GM23338 (cell line): ENCODE results near the gene SEMA4C. TPM values are rescaled to one million over a fixed set of nuclear protein-coding genes. Genes with fewer than 3 reads are reported as not detected.

Experiments
- ATAC-seq: fragments of 200-7000 bp; cut with Tn5 transposase; 3 replicates; pipeline ENCODE4 v1.9.1; 2020
- DNase-seq: peaks from one replicate; pipeline ENCODE4 v3.0.0-alpha.2; 2015; ENCODE audit warnings: low spot score
- H2AFZ ChIP-seq: fragments of 200-600 bp; sonication (generic); 2 replicates; pipeline ENCODE4 v1.8.0; 2016; ENCODE audit warnings: antibody characterized with exemption, mild to moderate bottlenecking, moderate library complexity
- H3F3A ChIP-seq: fragments of 200-600 bp; sonication (generic); replicated peaks from 2 replicates; pipeline ENCODE4 v1.8.0; 2017; ENCODE audit warnings: antibody characterized with exemption, mixed run types, low read depth
- H3K27ac ChIP-seq: fragments of 200-600 bp; sonication (generic); 2 replicates; pipeline ENCODE4 v1.6.1; 2016; ENCODE audit warnings: low read depth
- H3K27me3 ChIP-seq: fragments of 200-600 bp; sonication (generic); 2 replicates; pipeline ENCODE4 v1.8.0; 2016; ENCODE audit warnings: mild to moderate bottlenecking, mixed run types, moderate library complexity; ENCODE audit not compliant: insufficient read depth
- H3K36me3 ChIP-seq: fragments of 200-600 bp; sonication (generic); 2 replicates; pipeline ENCODE4 v1.8.0; 2016; ENCODE audit warnings: mild to moderate bottlenecking; ENCODE audit not compliant: insufficient read depth
- H3K4me1 ChIP-seq: fragments of 200-600 bp; sonication (generic); 2 replicates; pipeline ENCODE4 v1.8.0; 2016; ENCODE audit warnings: mild to moderate bottlenecking, moderate library complexity; ENCODE audit not compliant: insufficient read depth
- H3K4me2 ChIP-seq: fragments of 200-600 bp; sonication (generic); 2 replicates; pipeline ENCODE4 v1.7.1; 2017; ENCODE audit warnings: mixed run types
- H3K4me3 ChIP-seq: fragments of 200-600 bp; sonication (generic); 2 replicates; pipeline ENCODE4 v1.6.1; 2016; ENCODE audit warnings: mixed run types
- H3K79me2 ChIP-seq: fragments of 200-600 bp; sonication (generic); replicated peaks from 2 replicates; pipeline ENCODE4 v1.8.0; 2017; ENCODE audit warnings: mild to moderate bottlenecking; ENCODE audit not compliant: insufficient read depth
- H3K9me2 ChIP-seq: fragments of 200-600 bp; sonication (generic); 2 replicates; pipeline ENCODE4 v1.8.0; 2017; ENCODE audit not compliant: insufficient read depth
- H4K20me1 ChIP-seq: fragments of 200-600 bp; sonication (generic); replicated peaks from 2 replicates; pipeline ENCODE4 v1.8.0; 2017; ENCODE audit warnings: mild to moderate bottlenecking; ENCODE audit not compliant: insufficient read depth
- H3K27ac Mint-ChIP-seq: 2 replicates; pipeline ENCODE4 v1.8.0; 2020; ENCODE audit warnings: inconsistent platforms, mild to moderate bottlenecking, moderate library complexity, mixed read lengths
- H3K27me3 Mint-ChIP-seq: 3 replicates; pipeline ENCODE4 v1.8.0; 2022; ENCODE audit warnings: low read depth, mild to moderate bottlenecking, moderate library complexity, mixed read lengths, inconsistent platforms; ENCODE audit not compliant: insufficient read depth, poor library complexity
- H3K36me3 Mint-ChIP-seq: 3 replicates; pipeline ENCODE4 v1.8.0; 2021; ENCODE audit warnings: low read depth, mild to moderate bottlenecking, inconsistent platforms, moderate library complexity, mixed read lengths
- H3K4me1 Mint-ChIP-seq: 3 replicates; pipeline ENCODE4 v1.8.0; 2020; ENCODE audit warnings: mild to moderate bottlenecking, inconsistent platforms, mixed read lengths
- H3K4me3 Mint-ChIP-seq: 3 replicates; pipeline ENCODE4 v1.8.0; 2021; ENCODE audit warnings: moderate library complexity, mild to moderate bottlenecking, inconsistent platforms, mixed read lengths
- H3K9me3 Mint-ChIP-seq: 3 replicates; pipeline ENCODE4 v1.8.0; 2020; ENCODE audit warnings: moderate library complexity, mild to moderate bottlenecking, inconsistent platforms, mixed read lengths
- CREB1 ChIP-seq: fragments of 250-450 bp; sonication (Bioruptor Pico); IDR thresholded peaks from 2 replicates; pipeline ENCODE4 v1.5.0; 2020; ENCODE audit warnings: low read depth, mild to moderate bottlenecking, moderate library complexity
- EZH2 ChIP-seq: fragments of 200-600 bp; sonication (generic); IDR thresholded peaks from one replicate; pipeline ENCODE4 v1.8.0; 2017; ENCODE audit warnings: antibody characterized with exemption, mild to moderate bottlenecking, low read depth; ENCODE audit not compliant: unreplicated experiment
- EZH2phosphoT487 ChIP-seq: fragments of 200-600 bp; sonication (generic); IDR thresholded peaks from one replicate; pipeline ENCODE4 v1.8.1; 2018; ENCODE audit warnings: antibody characterized with exemption; ENCODE audit not compliant: unreplicated experiment
- JUNB ChIP-seq: IDR thresholded peaks from one replicate; pipeline ENCODE4 v1.6.1; 2016; ENCODE audit warnings: antibody characterized with exemption; ENCODE audit not compliant: unreplicated experiment
- NANOG ChIP-seq: IDR thresholded peaks from 2 replicates; pipeline ENCODE4 v1.6.1; 2016; ENCODE audit warnings: antibody characterized with exemption, borderline replicate concordance
- POLR2AphosphoS5 ChIP-seq: IDR thresholded peaks from 2 replicates; pipeline ENCODE4 v1.6.1; 2016; ENCODE audit warnings: antibody characterized with exemption, low read depth
- STAT1 ChIP-seq: IDR thresholded peaks from one replicate; pipeline ENCODE4 v1.6.1; 2016; ENCODE audit warnings: antibody characterized with exemption; ENCODE audit not compliant: unreplicated experiment
- ZNF114 ChIP-seq: fragments of 250-450 bp; sonication (Bioruptor Pico); IDR thresholded peaks from 2 replicates; pipeline ENCODE4 v1.5.0; 2020; ENCODE audit warnings: mild to moderate bottlenecking, moderate library complexity
- ZNF331 ChIP-seq: fragments of 250-450 bp; sonication (Bioruptor Pico); IDR thresholded peaks from 2 replicates; pipeline ENCODE4 v1.5.0; 2020; ENCODE audit warnings: low read depth, mild to moderate bottlenecking, moderate library complexity
- polyA plus RNA-seq: library from polyadenylated mRNA; unstranded; fragments of >200 nt; fragmentation: Nextera tagmentation; extraction: Ambion mirVana; gene quantifications from 2 replicates; pipeline ENCODE4 v1.2.1, GENCODE V29; 2016
- total RNA-seq: library from RNA; depleted of rRNA; stranded (reverse); fragments of >200 nt; shearing (Covaris generic); gene quantifications from 2 replicates; pipeline ENCODE4 v1.2.3, GENCODE V29; 2014
- TF ChIP-seq, protein P1 (sequence below): fragments of 250-450 bp; sonication (Bioruptor Pico); IDR thresholded peaks from 2 replicates; pipeline ENCODE4 v1.5.0; 2020; ENCODE audit warnings: mild to moderate bottlenecking, moderate library complexity
- TF ChIP-seq, protein P2 (sequence below): IDR thresholded peaks from one replicate; pipeline ENCODE4 v1.6.1; 2018; ENCODE audit warnings: antibody characterized with exemption; ENCODE audit not compliant: unreplicated experiment
- TF ChIP-seq, protein P3 (sequence below): IDR thresholded peaks from 2 replicates; pipeline ENCODE4 v1.6.1; 2016; ENCODE audit warnings: antibody characterized with exemption
- TF ChIP-seq, protein P4 (sequence below), 2 experiments: fragments of 200-600 bp in 1 of 2; sonication (generic) in 1 of 2; conservative IDR thresholded peaks; 2 replicates each; pipeline versions ENCODE4 v1.5.1 to v1.6.1; 2016 to 2017; ENCODE audit warnings: antibody characterized with exemption in 2 of 2, low read depth in 2 of 2, mild to moderate bottlenecking in 2 of 2, moderate library complexity in 1 of 2

SEMA4C gene
- total and polyA plus RNA-seq, 2 experiments from 2014 or later: 16.8 to 80.7 TPM

DNA sequence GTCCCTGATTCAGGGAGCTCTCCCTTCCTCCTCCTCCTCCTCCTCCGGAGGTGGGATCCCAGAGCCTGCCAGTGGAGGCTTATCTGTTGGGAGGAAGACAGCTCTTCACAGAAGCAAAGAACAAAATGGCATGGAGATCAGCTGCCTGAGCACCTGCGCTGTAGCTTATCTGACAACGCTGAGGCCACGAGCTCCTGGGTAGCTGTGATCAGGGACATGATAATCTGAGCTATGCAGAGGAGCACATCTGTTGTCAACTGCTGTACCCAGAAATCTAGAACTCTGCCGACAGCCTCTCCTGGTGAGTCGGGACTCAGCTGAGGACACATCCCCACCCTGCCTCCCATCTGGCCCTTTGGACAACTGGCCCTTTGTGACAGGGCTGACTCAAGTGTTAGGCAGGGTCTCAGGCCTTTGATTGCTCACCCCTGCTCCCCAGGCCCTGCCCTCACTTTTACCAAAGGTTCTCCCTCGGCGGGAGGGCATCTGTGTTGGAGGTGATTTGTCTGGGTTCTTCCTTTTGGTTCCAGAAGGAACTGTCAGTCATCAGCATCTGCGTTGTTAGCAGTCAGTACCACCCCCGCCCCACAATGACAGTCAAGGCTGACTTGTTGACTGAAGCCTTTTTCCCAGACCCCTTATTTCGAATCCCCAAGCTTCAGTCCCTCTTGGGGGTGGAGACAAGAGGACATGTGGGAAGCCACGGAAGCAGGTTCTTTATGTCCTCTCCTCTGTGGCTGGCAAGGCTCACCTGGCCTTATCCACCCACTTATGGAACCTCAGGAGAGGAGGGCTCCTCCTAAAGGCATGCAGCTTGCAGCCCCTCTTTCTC, 59.7 kb downstream of the SEMA4C start:
- Mint-ChIP-seq H3K27me3 (no peaks in the 10 kb centered on the region), H3K36me3 (peaks cover 11% of the 10 kb centered on the region; the same call in 2 of the 3 replicates), H3K4me3 (no peak overlapping the region), H3K27ac (no peak overlapping the region), H3K9me3 (peaks cover 6% of the 10 kb centered on the region; the same call in 1 of the 3 replicates), H3K4me1 (no peaks in the 10 kb centered on the region)
- TF ChIP-seq JUNB: no peak
- TF ChIP-seq, protein P1, sequence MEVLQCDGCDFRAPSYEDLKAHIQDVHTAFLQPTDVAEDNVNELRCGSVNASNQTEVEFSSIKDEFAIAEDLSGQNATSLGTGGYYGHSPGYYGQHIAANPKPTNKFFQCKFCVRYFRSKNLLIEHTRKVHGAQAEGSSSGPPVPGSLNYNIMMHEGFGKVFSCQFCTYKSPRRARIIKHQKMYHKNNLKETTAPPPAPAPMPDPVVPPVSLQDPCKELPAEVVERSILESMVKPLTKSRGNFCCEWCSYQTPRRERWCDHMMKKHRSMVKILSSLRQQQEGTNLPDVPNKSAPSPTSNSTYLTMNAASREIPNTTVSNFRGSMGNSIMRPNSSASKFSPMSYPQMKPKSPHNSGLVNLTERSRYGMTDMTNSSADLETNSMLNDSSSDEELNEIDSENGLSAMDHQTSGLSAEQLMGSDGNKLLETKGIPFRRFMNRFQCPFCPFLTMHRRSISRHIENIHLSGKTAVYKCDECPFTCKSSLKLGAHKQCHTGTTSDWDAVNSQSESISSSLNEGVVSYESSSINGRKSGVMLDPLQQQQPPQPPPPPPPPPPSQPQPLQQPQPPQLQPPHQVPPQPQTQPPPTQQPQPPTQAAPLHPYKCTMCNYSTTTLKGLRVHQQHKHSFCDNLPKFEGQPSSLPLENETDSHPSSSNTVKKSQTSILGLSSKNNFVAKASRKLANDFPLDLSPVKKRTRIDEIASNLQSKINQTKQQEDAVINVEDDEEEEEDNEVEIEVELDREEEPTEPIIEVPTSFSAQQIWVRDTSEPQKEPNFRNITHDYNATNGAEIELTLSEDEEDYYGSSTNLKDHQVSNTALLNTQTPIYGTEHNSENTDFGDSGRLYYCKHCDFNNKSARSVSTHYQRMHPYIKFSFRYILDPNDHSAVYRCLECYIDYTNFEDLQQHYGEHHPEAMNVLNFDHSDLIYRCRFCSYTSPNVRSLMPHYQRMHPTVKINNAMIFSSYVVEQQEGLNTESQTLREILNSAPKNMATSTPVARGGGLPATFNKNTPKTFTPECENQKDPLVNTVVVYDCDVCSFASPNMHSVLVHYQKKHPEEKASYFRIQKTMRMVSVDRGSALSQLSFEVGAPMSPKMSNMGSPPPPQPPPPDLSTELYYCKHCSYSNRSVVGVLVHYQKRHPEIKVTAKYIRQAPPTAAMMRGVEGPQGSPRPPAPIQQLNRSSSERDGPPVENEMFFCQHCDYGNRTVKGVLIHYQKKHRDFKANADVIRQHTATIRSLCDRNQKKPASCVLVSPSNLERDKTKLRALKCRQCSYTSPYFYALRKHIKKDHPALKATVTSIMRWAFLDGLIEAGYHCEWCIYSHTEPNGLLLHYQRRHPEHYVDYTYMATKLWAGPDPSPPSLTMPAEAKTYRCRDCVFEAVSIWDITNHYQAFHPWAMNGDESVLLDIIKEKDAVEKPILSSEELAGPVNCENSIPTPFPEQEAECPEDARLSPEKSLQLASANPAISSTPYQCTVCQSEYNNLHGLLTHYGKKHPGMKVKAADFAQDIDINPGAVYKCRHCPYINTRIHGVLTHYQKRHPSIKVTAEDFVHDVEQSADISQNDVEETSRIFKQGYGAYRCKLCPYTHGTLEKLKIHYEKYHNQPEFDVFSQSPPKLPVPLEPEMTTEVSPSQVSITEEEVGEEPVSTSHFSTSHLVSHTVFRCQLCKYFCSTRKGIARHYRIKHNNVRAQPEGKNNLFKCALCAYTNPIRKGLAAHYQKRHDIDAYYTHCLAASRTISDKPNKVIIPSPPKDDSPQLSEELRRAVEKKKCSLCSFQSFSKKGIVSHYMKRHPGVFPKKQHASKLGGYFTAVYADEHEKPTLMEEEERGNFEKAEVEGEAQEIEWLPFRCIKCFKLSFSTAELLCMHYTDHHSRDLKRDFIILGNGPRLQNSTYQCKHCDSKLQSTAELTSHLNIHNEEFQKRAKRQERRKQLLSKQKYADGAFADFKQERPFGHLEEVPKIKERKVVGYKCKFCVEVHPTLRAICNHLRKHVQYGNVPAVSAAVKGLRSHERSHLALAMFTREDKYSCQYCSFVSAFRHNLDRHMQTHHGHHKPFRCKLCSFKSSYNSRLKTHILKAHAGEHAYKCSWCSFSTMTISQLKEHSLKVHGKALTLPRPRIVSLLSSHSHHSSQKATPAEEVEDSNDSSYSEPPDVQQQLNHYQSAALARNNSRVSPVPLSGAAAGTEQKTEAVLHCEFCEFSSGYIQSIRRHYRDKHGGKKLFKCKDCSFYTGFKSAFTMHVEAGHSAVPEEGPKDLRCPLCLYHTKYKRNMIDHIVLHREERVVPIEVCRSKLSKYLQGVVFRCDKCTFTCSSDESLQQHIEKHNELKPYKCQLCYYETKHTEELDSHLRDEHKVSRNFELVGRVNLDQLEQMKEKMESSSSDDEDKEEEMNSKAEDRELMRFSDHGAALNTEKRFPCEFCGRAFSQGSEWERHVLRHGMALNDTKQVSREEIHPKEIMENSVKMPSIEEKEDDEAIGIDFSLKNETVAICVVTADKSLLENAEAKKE (CRISPR knock-in tag): no peak
- no peak for TF ChIP-seq EZH2phosphoT487
- TF ChIP-seq POLR2AphosphoS5: no peak
- TF ChIP-seq NANOG: no peak
- TF ChIP-seq, protein P2, sequence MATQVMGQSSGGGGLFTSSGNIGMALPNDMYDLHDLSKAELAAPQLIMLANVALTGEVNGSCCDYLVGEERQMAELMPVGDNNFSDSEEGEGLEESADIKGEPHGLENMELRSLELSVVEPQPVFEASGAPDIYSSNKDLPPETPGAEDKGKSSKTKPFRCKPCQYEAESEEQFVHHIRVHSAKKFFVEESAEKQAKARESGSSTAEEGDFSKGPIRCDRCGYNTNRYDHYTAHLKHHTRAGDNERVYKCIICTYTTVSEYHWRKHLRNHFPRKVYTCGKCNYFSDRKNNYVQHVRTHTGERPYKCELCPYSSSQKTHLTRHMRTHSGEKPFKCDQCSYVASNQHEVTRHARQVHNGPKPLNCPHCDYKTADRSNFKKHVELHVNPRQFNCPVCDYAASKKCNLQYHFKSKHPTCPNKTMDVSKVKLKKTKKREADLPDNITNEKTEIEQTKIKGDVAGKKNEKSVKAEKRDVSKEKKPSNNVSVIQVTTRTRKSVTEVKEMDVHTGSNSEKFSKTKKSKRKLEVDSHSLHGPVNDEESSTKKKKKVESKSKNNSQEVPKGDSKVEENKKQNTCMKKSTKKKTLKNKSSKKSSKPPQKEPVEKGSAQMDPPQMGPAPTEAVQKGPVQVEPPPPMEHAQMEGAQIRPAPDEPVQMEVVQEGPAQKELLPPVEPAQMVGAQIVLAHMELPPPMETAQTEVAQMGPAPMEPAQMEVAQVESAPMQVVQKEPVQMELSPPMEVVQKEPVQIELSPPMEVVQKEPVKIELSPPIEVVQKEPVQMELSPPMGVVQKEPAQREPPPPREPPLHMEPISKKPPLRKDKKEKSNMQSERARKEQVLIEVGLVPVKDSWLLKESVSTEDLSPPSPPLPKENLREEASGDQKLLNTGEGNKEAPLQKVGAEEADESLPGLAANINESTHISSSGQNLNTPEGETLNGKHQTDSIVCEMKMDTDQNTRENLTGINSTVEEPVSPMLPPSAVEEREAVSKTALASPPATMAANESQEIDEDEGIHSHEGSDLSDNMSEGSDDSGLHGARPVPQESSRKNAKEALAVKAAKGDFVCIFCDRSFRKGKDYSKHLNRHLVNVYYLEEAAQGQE: no peak
- no peak for TF ChIP-seq EZH2
- TF ChIP-seq, protein P3, sequence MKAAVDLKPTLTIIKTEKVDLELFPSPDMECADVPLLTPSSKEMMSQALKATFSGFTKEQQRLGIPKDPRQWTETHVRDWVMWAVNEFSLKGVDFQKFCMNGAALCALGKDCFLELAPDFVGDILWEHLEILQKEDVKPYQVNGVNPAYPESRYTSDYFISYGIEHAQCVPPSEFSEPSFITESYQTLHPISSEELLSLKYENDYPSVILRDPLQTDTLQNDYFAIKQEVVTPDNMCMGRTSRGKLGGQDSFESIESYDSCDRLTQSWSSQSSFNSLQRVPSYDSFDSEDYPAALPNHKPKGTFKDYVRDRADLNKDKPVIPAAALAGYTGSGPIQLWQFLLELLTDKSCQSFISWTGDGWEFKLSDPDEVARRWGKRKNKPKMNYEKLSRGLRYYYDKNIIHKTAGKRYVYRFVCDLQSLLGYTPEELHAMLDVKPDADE: no peak
- TF ChIP-seq, protein P4, sequence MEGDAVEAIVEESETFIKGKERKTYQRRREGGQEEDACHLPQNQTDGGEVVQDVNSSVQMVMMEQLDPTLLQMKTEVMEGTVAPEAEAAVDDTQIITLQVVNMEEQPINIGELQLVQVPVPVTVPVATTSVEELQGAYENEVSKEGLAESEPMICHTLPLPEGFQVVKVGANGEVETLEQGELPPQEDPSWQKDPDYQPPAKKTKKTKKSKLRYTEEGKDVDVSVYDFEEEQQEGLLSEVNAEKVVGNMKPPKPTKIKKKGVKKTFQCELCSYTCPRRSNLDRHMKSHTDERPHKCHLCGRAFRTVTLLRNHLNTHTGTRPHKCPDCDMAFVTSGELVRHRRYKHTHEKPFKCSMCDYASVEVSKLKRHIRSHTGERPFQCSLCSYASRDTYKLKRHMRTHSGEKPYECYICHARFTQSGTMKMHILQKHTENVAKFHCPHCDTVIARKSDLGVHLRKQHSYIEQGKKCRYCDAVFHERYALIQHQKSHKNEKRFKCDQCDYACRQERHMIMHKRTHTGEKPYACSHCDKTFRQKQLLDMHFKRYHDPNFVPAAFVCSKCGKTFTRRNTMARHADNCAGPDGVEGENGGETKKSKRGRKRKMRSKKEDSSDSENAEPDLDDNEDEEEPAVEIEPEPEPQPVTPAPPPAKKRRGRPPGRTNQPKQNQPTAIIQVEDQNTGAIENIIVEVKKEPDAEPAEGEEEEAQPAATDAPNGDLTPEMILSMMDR (conservative IDR thresholded peaks at IDR 0.05; ENCODE audit: low read depth in 2 of 2): no peak
- TF ChIP-seq ZNF331 (CRISPR knock-in tag): no peak
- no peak for TF ChIP-seq CREB1 (CRISPR knock-in tag)
- no peak for TF ChIP-seq STAT1
- TF ChIP-seq ZNF114 (CRISPR knock-in tag): no peak
- Histone ChIP-seq H3K9me2 (no peaks in the 10 kb centered on the region), H3K36me3 (no peaks in the 10 kb centered on the region), H3K79me2 (no peaks in the 10 kb centered on the region), H2AFZ (no peak overlapping the region), H3K27ac (no peak overlapping the region), H4K20me1 (no peaks in the 10 kb centered on the region), H3K4me2 (no peak overlapping the region), H3K4me1 (peaks cover 4% of the 10 kb centered on the region), H3F3A (peaks cover under 1% of the 10 kb centered on the region; the same call in 1 of the 2 replicates), H3K4me3 (no peak overlapping the region), H3K27me3 (no peaks in the 10 kb centered on the region)
- DNase-seq: no peak
- ATAC-seq: no peak
